Heart right ventricle (tissue), 16 donors: Measurements from ENCODE around the gene KLF16. TPM values are rescaled to one million over a fixed set of nuclear protein-coding genes. Genes with fewer than 3 reads are reported as not detected.
A peak's percentile ranks its signal among the peaks of the same experiment; 100 is the strongest.

Source experiments
- ATAC-seq, 8 donors: fragments of 200-7000 bp; cut with Tn5 transposase; one replicate each; pipeline ENCODE4 v1.9.1; 2020; ENCODE audit warnings: mild to moderate bottlenecking in 8 of 8, moderate library complexity in 8 of 8, moderate number of reproducible peaks in 1 of 8
- DNase-seq, 2 donors: peaks; one replicate each; pipeline ENCODE4 v3.0.0-alpha.2; 2020
- H3K27ac ChIP-seq, 10 donors: fragments of 200-600 bp; sonication (generic) in 2 of 10; one replicate each; pipeline versions ENCODE4 v1.5.0 to v1.8.0; 2020 to 2022; ENCODE audit warnings: mild to moderate bottlenecking in 3 of 10
- H3K27me3 ChIP-seq, 7 donors: fragments of 200-600 bp; one replicate each; pipeline ENCODE4 v1.8.0; 2021 to 2022; ENCODE audit warnings: mild to moderate bottlenecking in 2 of 7
- H3K36me3 ChIP-seq, 9 donors: fragments of 200-600 bp; sonication (generic) in 1 of 9; one replicate each; pipeline versions ENCODE4 v1.5.0 to v1.8.0; 2020 to 2022; ENCODE audit warnings: mild to moderate bottlenecking in 2 of 9
- H3K4me1 ChIP-seq, 9 donors: fragments of 200-600 bp; sonication (generic) in 1 of 9; one replicate each; pipeline versions ENCODE4 v1.5.0 to v1.8.0; 2020 to 2022; ENCODE audit warnings: mild to moderate bottlenecking in 4 of 9
- H3K4me3 ChIP-seq, 10 donors: fragments of 200-600 bp; sonication (generic) in 2 of 10; one replicate each; pipeline versions ENCODE4 v1.5.0 to v1.8.0; 2020 to 2022; ENCODE audit warnings: mild to moderate bottlenecking in 7 of 10, moderate library complexity in 2 of 10
- H3K9me3 ChIP-seq, 11 donors: fragments of 200-600 bp in 10 of 11; sonication (generic) in 2 of 11; one replicate each; pipeline versions ENCODE4 v1.5.0 to v1.8.0; 2013 to 2022; ENCODE audit warnings: mild to moderate bottlenecking in 2 of 11, control low read depth in 1 of 11, moderate library complexity in 1 of 11
- CTCF ChIP-seq, 9 donors: fragments of 200-600 bp; sonication (generic) in 2 of 9; IDR thresholded peaks; one replicate each; pipeline versions ENCODE4 v1.5.0 to v1.8.0; 2021 to 2022; ENCODE audit warnings: antibody characterized with exemption in 9 of 9, mild to moderate bottlenecking in 5 of 9, moderate library complexity in 1 of 9
- WGBS, 2 donors: extraction: QIAGEN DNeasy Blood & Tissue Kit; methylation state at CpG; one replicate each; pipeline ENCODE4 v1.1.7; 2013; ENCODE audit warnings: inconsistent platforms in 1 of 2; 5-methylcytosine and 5-hydroxymethylcytosine counted together
- intact Hi-C, 10 donors: fragments of 100-400 bp; cut with DNase I; formaldehyde crosslinking; loops; one replicate each; pipeline versions ENCODE4 v1.11.1 to v1.14.2; 2022
- polyA plus RNA-seq, 2 donors: library from polyadenylated mRNA; stranded (reverse); fragments of 200-250 nt; gene quantifications; one replicate each; pipeline ENCODE4 v1.2.3, GENCODE V29; 2013
- total RNA-seq, 10 donors: library from RNA; stranded (reverse); fragmentation: NEBNext Ultra II Directional in 3 of 10; extraction: Animal tissue kit (Norgen Biotek cat#: 25700) in 3 of 10; gene quantifications; one replicate each; pipeline versions ENCODE4 v1.2.1 to v1.2.4, GENCODE V29; 2021 to 2023
- donor health status: Arrhythmogenic right ventricular cardiomyopathy.
- donor health status: ischemic (EF 13 %, LVEDD 7.1; RV severe dilation, severe dysfunction).
- donor health status: healthy with polysubstance abuse.
- donor health status: DM: no; HTN: yes; CAD: no.
- donor health status: DM: no; HTN: no; CAD: no.
- donor health status: ischemic (EF 25% LVEDD 6.9; RV normal size, moderate dysfunction).
- donor health status: ischemic (EF 25% LVEDD 5.7; RV mildly dilated, moderate dysfunction).
- donor health status: healthy.
- donor health status: DM: yes; HTN: yes; CAD: no.
- donor health status: Ischemic cardiomyopathy.
- donor health status: ischemic (EF 35%, LVEDD 5.7; RV mildly dilated, moderate dysfunction).
- donor health status: nonischemic (EF 11% LVEDD 7.7; RV severe dilation, severe dysfunction).
- donor health status: DM: yes; HTN: yes; CAD: no.
- donor health status: PGD.
- donor health status: ischemic (EF 29% LVEDD 5.4; RV normal size, mild dysfunction).
- donor health status: nonischemic (EF 23%, LVEDD 6.1; RV moderate dilation, normal function).

The KLF16 gene
- total and polyA plus RNA-seq, 12 donors = 4.0 to 13.4 (median 7.6) TPM

DNA sequence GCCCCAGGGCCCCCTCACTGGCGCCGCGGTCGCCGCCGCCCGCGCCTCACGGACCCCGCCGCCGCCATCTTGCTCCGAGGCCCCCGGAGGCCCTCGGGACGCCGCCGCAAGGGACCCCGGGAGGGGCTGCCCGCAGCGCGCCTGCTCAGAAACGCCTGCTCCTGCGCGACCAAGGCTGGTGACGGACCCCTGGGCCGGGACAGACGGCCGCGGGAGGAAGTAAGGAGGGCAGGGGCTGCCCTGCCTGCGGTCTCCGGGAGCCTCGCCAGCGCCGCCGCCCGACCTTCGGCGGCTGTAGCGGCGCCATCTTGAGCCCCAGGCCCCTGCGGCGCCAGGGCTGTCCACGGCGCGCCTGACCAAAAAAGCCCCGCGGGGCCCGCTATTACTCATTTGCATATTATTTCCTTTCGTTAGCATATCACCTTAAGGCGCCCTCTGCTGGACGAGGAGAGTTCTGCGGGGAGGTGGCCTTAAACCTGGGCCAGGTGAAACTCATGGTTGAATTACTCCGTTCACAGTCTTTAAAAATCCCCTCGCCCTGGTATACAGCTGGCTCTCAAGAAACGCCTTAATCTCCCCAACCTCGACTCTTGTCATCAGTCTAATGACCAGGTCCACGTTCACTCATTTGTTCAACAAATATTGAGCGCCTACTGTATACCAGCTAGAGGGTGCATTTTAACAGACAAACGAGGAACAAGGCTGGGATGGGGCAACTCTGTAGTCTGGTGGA is 14.8 kb downstream of the KLF16 start, which contains the start of gene REXO1:
Gene REXO1, minus strand, starts transcription at position 85 of the 733 bp plus-strand sequence. CDS start 125 bp downstream, outside the sequence.
- peaks cover 16 to 68% (median 48%) of the 10 kb centered on the region in 9 donors for H3K4me1 ChIP-seq
- ATAC-seq = peak; percentile 80 to 90 (median 86)
- intact Hi-C loops = loop anchor here in 1 of 10 donors (2.0 kb wide), 1 partner anchor 26 kb away; no protein-coding TSS in a partner anchor

GRCh38 chr19:1847684-1848398 is 15.5 kb downstream of the KLF16 start:
- Histone ChIP-seq H3K9me3 (no peaks in the 10 kb centered on the region), H3K27me3 (no peaks in the 10 kb centered on the region), H3K4me3 (peak overlapping the region; percentile 93 to 100 (median 98)), H3K36me3 (peaks cover 0 to 18% (median 0%) of the 10 kb centered on the region in 9 donors), H3K27ac (peak overlapping the region; percentile 98 to 100 (median 99)), H3K4me1 (peaks cover 15 to 68% (median 50%) of the 10 kb centered on the region in 9 donors)
- DNase-seq = no peak
- ATAC-seq = peak in 4 of 8 donors; percentile 11 to 21 (median 15)
- no peak for TF ChIP-seq CTCF (IDR thresholded peaks at IDR 0.05)
- WGBS, 2 donors = 0 to 1% methylated on average over 60 to 72 of the region's 72 CpGs
- intact Hi-C loops = loop anchor here in 1 of 10 donors (2.0 kb wide), 1 partner anchor 27 kb away; no protein-coding TSS in a partner anchor

More for the DNA sequence above, 14.8 kb downstream of the KLF16 start, which contains the start of gene REXO1:
- DNase-seq = peak; percentile 96
- peak within 1 kb of the TSS; percentile 98 to 100 (median 99) for H3K27ac ChIP-seq
- H3K9me3 ChIP-seq = no peaks in the 10 kb centered on the region
- H3K36me3 ChIP-seq = peaks cover 0 to 18% (median 0%) of the 10 kb centered on the region in 9 donors
- WGBS, 2 donors = 2% methylated on average over 54 to 60 of the region's 60 CpGs
- H3K4me3 ChIP-seq = peak within 1 kb of the TSS; percentile 93 to 100 (median 98)
- no peaks in the 10 kb centered on the region for H3K27me3 ChIP-seq
- peak; percentile 82 to 98 (median 94) for TF ChIP-seq CTCF (IDR thresholded peaks at IDR 0.05)

GRCh38 chr19:1847348-1847683 is 16.1 kb downstream of the KLF16 start:
- intact Hi-C loops = no loop called here
- no peaks in the 10 kb centered on the region for H3K9me3 ChIP-seq
- peaks cover 0 to 18% (median 0%) of the 10 kb centered on the region in 9 donors for H3K36me3 ChIP-seq
- no peak for ATAC-seq
- H3K27me3 ChIP-seq = no peaks in the 10 kb centered on the region
- 6 to 8% methylated on average over 12 of the region's 12 CpGs for WGBS, 2 donors
- peak overlapping the region in 8 of 10 donors; percentile 98 to 100 (median 99) for H3K27ac ChIP-seq
- no peak for TF ChIP-seq CTCF (IDR thresholded peaks at IDR 0.05)
- no peak for DNase-seq
- peak overlapping the region; percentile 93 to 100 (median 98) for H3K4me3 ChIP-seq
- peaks cover 17 to 67% (median 54%) of the 10 kb centered on the region in 9 donors for H3K4me1 ChIP-seq

GRCh38 chr19:1846517-1847204 is 16.7 kb downstream of the KLF16 start:
- H3K4me3 ChIP-seq = peak overlapping the region in 9 of 10 donors; percentile 93 to 100 (median 98)
- H3K4me1 ChIP-seq = peaks cover 20 to 66% (median 59%) of the 10 kb centered on the region in 9 donors
- no peaks in the 10 kb centered on the region for H3K9me3 ChIP-seq
- peaks cover 0 to 18% (median 0%) of the 10 kb centered on the region in 9 donors for H3K36me3 ChIP-seq
- H3K27me3 ChIP-seq = no peaks in the 10 kb centered on the region
- intact Hi-C loops = no loop called here
- DNase-seq (no peak), ATAC-seq (no peak)
- H3K27ac ChIP-seq = peak overlapping the region in 2 of 10 donors; percentile 99 to 100
- TF ChIP-seq CTCF (IDR thresholded peaks at IDR 0.05) = no peak
- 71% methylated on average over 29 of the region's 29 CpGs for WGBS, 2 donors
